Lung (tissue), 12 donors: ENCODE results near the gene CYP26A1. TPM values are rescaled to one million over a fixed set of nuclear protein-coding genes. Genes with fewer than 3 reads are reported as not detected.

Experiments used
- ATAC-seq: fragments of 200-7000 bp; cut with Tn5 transposase; one replicate; pipeline ENCODE4 v1.9.1; 2020; ENCODE audit warnings: moderate number of reproducible peaks; ENCODE audit not compliant: insufficient read depth, low FRiP score
- DNase-seq, 3 donors: peaks; one replicate each; pipeline ENCODE4 v3.0.0-alpha.2; 2013 to 2017
- H3K27ac ChIP-seq, 2 donors: one replicate each; pipeline ENCODE4 v1.5.1; 2013; ENCODE audit warnings: mild to moderate bottlenecking in 2 of 2, moderate library complexity in 2 of 2, control low read depth in 1 of 2, inconsistent platforms in 1 of 2, low read depth in 1 of 2, low read length in 1 of 2
- H3K27me3 ChIP-seq, 3 donors: one replicate each; pipeline ENCODE4 v1.5.1; 2013; ENCODE audit warnings: low read length in 2 of 3; ENCODE audit not compliant: control insufficient read depth in 3 of 3, insufficient read depth in 3 of 3
- H3K36me3 ChIP-seq, 4 donors: one replicate each; pipeline ENCODE4 v1.5.1; 2013; ENCODE audit warnings: low read length in 4 of 4, mild to moderate bottlenecking in 1 of 4, moderate library complexity in 1 of 4; ENCODE audit not compliant: control insufficient read depth in 4 of 4, insufficient read depth in 4 of 4
- H3K4me1 ChIP-seq, 5 donors: one replicate each; pipeline ENCODE4 v1.5.1; 2013; ENCODE audit warnings: low read length in 5 of 5, mild to moderate bottlenecking in 2 of 5, moderate library complexity in 1 of 5; ENCODE audit not compliant: control insufficient read depth in 5 of 5, insufficient read depth in 5 of 5
- H3K4me3 ChIP-seq: one replicate; pipeline ENCODE4 v1.5.1; 2013; ENCODE audit warnings: mild to moderate bottlenecking, control low read depth, moderate library complexity
- H3K9ac ChIP-seq, 2 donors: one replicate each; pipeline ENCODE4 v1.5.1; 2013; ENCODE audit warnings: low read length in 2 of 2, control low read depth in 1 of 2; ENCODE audit not compliant: insufficient read depth in 1 of 2
- H3K9me3 ChIP-seq, 4 donors: one replicate each; pipeline ENCODE4 v1.5.1; 2013; ENCODE audit warnings: low read length in 3 of 4, mild to moderate bottlenecking in 1 of 4, moderate library complexity in 1 of 4; ENCODE audit not compliant: control insufficient read depth in 4 of 4, insufficient read depth in 3 of 4
- CTCF ChIP-seq: IDR thresholded peaks from 2 replicates; pipeline ENCODE4 v1.5.1; 2012; ENCODE audit warnings: mild to moderate bottlenecking; ENCODE audit errors: control extremely low read depth, extremely low read depth
- WGBS, 2 donors: extraction: QIAGEN DNeasy Blood & Tissue Kit; methylation state at CpG; one replicate each; pipeline ENCODE4 v1.1.7; 2013; 5-methylcytosine and 5-hydroxymethylcytosine counted together
- polyA plus RNA-seq, 2 donors: library from polyadenylated mRNA; stranded (reverse); fragments of 200-250 nt; gene quantifications; one replicate each; pipeline ENCODE4 v1.2.1, GENCODE V29; 2013
- total RNA-seq, 2 donors: library from RNA; depleted of rRNA in 1 of 2; stranded (reverse); fragments of >200 nt in 1 of 2; gene quantifications; one replicate each; pipeline ENCODE4 v1.2.1, GENCODE V29; 2014 to 2021
- donor health status: control.
- donor health status: control.
- donor health status: Bipolar disorder and iron deficiency.
- donor health status: healthy.
- donor health status: DM: yes; HTN: yes; CAD: no.

CYP26A1 gene
- total and polyA plus RNA-seq, 4 donors, result 0.02 to 0.08 TPM; not detected in 2

- peaks cover 5 to 93% (median 82%) of the 10 kb centered on the region in 3 donors for H3K27me3 ChIP-seq
- no peaks in the 10 kb centered on the region for H3K36me3 ChIP-seq
- no peak overlapping the region for H3K9ac ChIP-seq
- H3K4me1 ChIP-seq, result peaks cover 0 to 29% (median 14%) of the 10 kb centered on the region in 5 donors
- WGBS, 2 donors, result 9 to 29% methylated on average over 66 to 81 of the region's 81 CpGs
- no peak overlapping the region for H3K27ac ChIP-seq
- H3K9me3 ChIP-seq, result peaks cover 0 to 9% (median 0%) of the 10 kb centered on the region in 4 donors
- DNase-seq (no peak), ATAC-seq (no peak)
- no peak overlapping the region for H3K4me3 ChIP-seq
- TF ChIP-seq CTCF, result no peak
Measured at GRCh38 chr10:93065675-93066543, 7.8 kb upstream of the CYP26A1 start.

GRCh38 chr10:93066544-93066913 lies 7.2 kb upstream of the CYP26A1 start:
- H3K9me3 ChIP-seq, result peaks cover 0 to 6% (median 0%) of the 10 kb centered on the region in 4 donors
- ATAC-seq (no peak), DNase-seq (no peak)
- whole genome bisulfite sequencing, 2 donors, result 25 to 32% methylated on average over 11 of the region's 11 CpGs
- H3K9ac ChIP-seq, result no peak overlapping the region
- peaks cover 5 to 92% (median 83%) of the 10 kb centered on the region in 3 donors for H3K27me3 ChIP-seq
- TF ChIP-seq CTCF, result no peak
- H3K27ac ChIP-seq, result no peak overlapping the region
- no peak overlapping the region for H3K4me3 ChIP-seq
- no peaks in the 10 kb centered on the region for H3K36me3 ChIP-seq
- peaks cover 0 to 29% (median 14%) of the 10 kb centered on the region in 5 donors for H3K4me1 ChIP-seq

- Histone ChIP-seq H3K36me3 (no peaks in the 10 kb centered on the region), H3K9me3 (peaks cover 0 to 6% (median 0%) of the 10 kb centered on the region in 4 donors), H3K27me3 (peaks cover 5 to 94% (median 84%) of the 10 kb centered on the region in 3 donors), H3K4me3 (no peak overlapping the region), H3K27ac (no peak overlapping the region), H3K4me1 (peaks cover 0 to 26% (median 16%) of the 10 kb centered on the region in 5 donors), H3K9ac (no peak overlapping the region)
- ATAC-seq, result no peak
- WGBS, 2 donors, result 10 to 17% methylated on average over 17 of the region's 17 CpGs
- no peak for DNase-seq
- TF ChIP-seq CTCF, result no peak
Measured at GRCh38 chr10:93067443-93068365, 6.0 kb upstream of the CYP26A1 start.
